B cell (primary cell): ENCODE data around the gene CASS4.

Source experiments
- EZH2 ChIP-seq: IDR thresholded peaks from 2 replicates; pipeline ENCODE4 v1.6.1; 2012; ENCODE audit warnings: borderline replicate concordance, low read depth, mild to moderate bottlenecking, moderate library complexity, low read length; ENCODE audit not compliant: insufficient read depth, poor library complexity, severe bottlenecking
- TF ChIP-seq, protein P1 (sequence below): fragments of 200-600 bp; IDR thresholded peaks from one replicate; pipeline ENCODE4 v1.8.0; 2022; ENCODE audit warnings: antibody characterized with exemption, mild to moderate bottlenecking

- TF ChIP-seq, protein P1, sequence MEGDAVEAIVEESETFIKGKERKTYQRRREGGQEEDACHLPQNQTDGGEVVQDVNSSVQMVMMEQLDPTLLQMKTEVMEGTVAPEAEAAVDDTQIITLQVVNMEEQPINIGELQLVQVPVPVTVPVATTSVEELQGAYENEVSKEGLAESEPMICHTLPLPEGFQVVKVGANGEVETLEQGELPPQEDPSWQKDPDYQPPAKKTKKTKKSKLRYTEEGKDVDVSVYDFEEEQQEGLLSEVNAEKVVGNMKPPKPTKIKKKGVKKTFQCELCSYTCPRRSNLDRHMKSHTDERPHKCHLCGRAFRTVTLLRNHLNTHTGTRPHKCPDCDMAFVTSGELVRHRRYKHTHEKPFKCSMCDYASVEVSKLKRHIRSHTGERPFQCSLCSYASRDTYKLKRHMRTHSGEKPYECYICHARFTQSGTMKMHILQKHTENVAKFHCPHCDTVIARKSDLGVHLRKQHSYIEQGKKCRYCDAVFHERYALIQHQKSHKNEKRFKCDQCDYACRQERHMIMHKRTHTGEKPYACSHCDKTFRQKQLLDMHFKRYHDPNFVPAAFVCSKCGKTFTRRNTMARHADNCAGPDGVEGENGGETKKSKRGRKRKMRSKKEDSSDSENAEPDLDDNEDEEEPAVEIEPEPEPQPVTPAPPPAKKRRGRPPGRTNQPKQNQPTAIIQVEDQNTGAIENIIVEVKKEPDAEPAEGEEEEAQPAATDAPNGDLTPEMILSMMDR, result no peak
- TF ChIP-seq EZH2, result no peak
Observed at GRCh38 chr20:56388882-56389281, 23.2 kb upstream of the CASS4 start.
